PC-3 (cell line): ENCODE results near the gene BACH2. TPM values are rescaled to one million over a fixed set of nuclear protein-coding genes. Genes with fewer than 3 reads are reported as not detected.

Experiments used
- ATAC-seq: fragments of 200-7000 bp; cut with Tn5 transposase; 2 replicates; pipeline ENCODE4 v1.9.1; 2020; ENCODE audit warnings: mild to moderate bottlenecking, moderate library complexity
- BruUV-seq: library from RNA; stranded (reverse); fragments of 400-500 nt; replicated peaks from 2 replicates; lab custom pipeline; 2021; lab: Mats Ljungman, UMichigan
- CTCF ChIA-PET: fragments of 300-600 bp; sonication (Branson Sonifier 250); formaldehyde crosslinking; loops from one replicate; lab custom pipeline; 2022; ENCODE audit warnings: antibody characterized with exemption; lab: Charles Lee
- POLR2A ChIA-PET: fragments of 300-600 bp; sonication (Branson Sonifier 250); formaldehyde crosslinking; loops from one replicate; lab custom pipeline; 2022; ENCODE audit warnings: antibody characterized with exemption; ENCODE audit not compliant: unreplicated experiment; lab: Charles Lee
- DNase-seq: peaks from one replicate; pipeline ENCODE4 v3.0.0-alpha.2; 2015
- H2AFZ ChIP-seq: fragments of 300-600 bp; sonication (generic); 2 replicates; pipeline ENCODE4 v1.6.0; 2016; ENCODE audit warnings: antibody characterized with exemption, low read length
- H3F3A ChIP-seq: fragments of 300-600 bp; sonication (generic); one replicate; pipeline ENCODE4 v1.6.0; 2017; ENCODE audit warnings: antibody characterized with exemption, low read length, control low read depth, mild to moderate bottlenecking; ENCODE audit not compliant: unreplicated experiment
- H3K27ac ChIP-seq: fragments of 300-600 bp; sonication (generic); 2 replicates; pipeline ENCODE4 v1.5.1; 2016; ENCODE audit warnings: mild to moderate bottlenecking, low read length
- H3K27me3 ChIP-seq: fragments of 300-600 bp; sonication (generic); 2 replicates; pipeline ENCODE4 v1.6.1; 2016; ENCODE audit warnings: low read length, mixed read lengths
- H3K36me3 ChIP-seq: fragments of 300-600 bp; sonication (generic); 2 replicates; pipeline ENCODE4 v1.6.1; 2016; ENCODE audit warnings: low read depth, mixed run types, low read length, mixed read lengths
- H3K4me1 ChIP-seq: fragments of 300-600 bp; sonication (generic); 2 replicates; pipeline ENCODE4 v1.5.1; 2016; ENCODE audit warnings: low read length; ENCODE audit not compliant: insufficient read depth
- H3K4me2 ChIP-seq: fragments of 300-600 bp; sonication (generic); 2 replicates; pipeline ENCODE4 v1.6.0; 2016; ENCODE audit warnings: low read length
- H3K4me3 ChIP-seq: fragments of 300-600 bp; sonication (generic); 2 replicates; pipeline ENCODE4 v1.5.1; 2016; ENCODE audit warnings: mild to moderate bottlenecking, low read length, mixed read lengths
- H3K79me2 ChIP-seq: fragments of 300-600 bp; sonication (generic); 2 replicates; pipeline ENCODE4 v1.6.1; 2017; ENCODE audit warnings: low read length, mixed read lengths
- H3K9ac ChIP-seq: fragments of 300-600 bp; sonication (generic); 2 replicates; pipeline ENCODE4 v1.6.0; 2016; ENCODE audit warnings: mild to moderate bottlenecking, low read length
- H3K9me2 ChIP-seq: fragments of 300-600 bp; sonication (generic); replicated peaks from 2 replicates; pipeline ENCODE4 v1.6.1; 2016; ENCODE audit warnings: mixed run types, low read length, mixed read lengths
- H3K9me3 ChIP-seq: fragments of 300-600 bp; sonication (generic); 2 replicates; pipeline ENCODE4 v1.6.1; 2016; ENCODE audit warnings: low read length, mixed read lengths
- H4K20me1 ChIP-seq: fragments of 300-600 bp; sonication (generic); 2 replicates; pipeline ENCODE4 v1.6.1; 2016; ENCODE audit warnings: low read length, mixed read lengths
- CTCF ChIP-seq: fragments of 300-600 bp; sonication (generic); conservative IDR thresholded peaks from 2 replicates; pipeline ENCODE4 v1.5.1; 2017; ENCODE audit warnings: antibody characterized with exemption, low read depth, mild to moderate bottlenecking, low read length
- EZH2 ChIP-seq: fragments of 300-600 bp; sonication (generic); IDR thresholded peaks from one replicate; pipeline ENCODE4 v1.6.1; 2017; ENCODE audit warnings: antibody characterized with exemption, mild to moderate bottlenecking, low read length; ENCODE audit not compliant: unreplicated experiment
- EZH2phosphoT487 ChIP-seq: fragments of 300-600 bp; sonication (generic); IDR thresholded peaks from 2 replicates; pipeline ENCODE4 v1.6.1; 2018; ENCODE audit warnings: mild to moderate bottlenecking, antibody characterized with exemption, low read length, borderline replicate concordance
- intact Hi-C: fragments of 100-400 bp; cut with micrococcal nuclease; formaldehyde crosslinking; loops from 2 replicates; pipeline ENCODE4 v1.9.0; 2023
- total RNA-seq: library from RNA; depleted of rRNA; stranded (reverse); fragments of >200 nt; gene quantifications from 2 replicates; pipeline ENCODE4 v1.2.3, GENCODE V29; 2014

Gene BACH2
- total RNA-seq, 1 experiment from 2014 or later, result 7.0 TPM

GRCh38 chr6:90273863-90274262 lies 22.8 kb downstream of the BACH2 start:
- ChIA-PET CTCF (no interaction called here), POLR2A (interaction anchor here (0.6 kb wide), 1 partner anchor 86 kb away, joined by 5 read pairs; no protein-coding TSS in a partner anchor)
- no peaks in the 10 kb centered on the region for H3K9me2 ChIP-seq
- H3K79me2 ChIP-seq, result no peaks in the 10 kb centered on the region
- H3K4me1 ChIP-seq, result no peaks in the 10 kb centered on the region
- H2AFZ ChIP-seq, result no peak overlapping the region
- no peaks in the 10 kb centered on the region for H3K36me3 ChIP-seq
- BruUV-seq, result no TSS peak
- H4K20me1 ChIP-seq, result no peaks in the 10 kb centered on the region
- H3K9me3 ChIP-seq, result no peaks in the 10 kb centered on the region
- H3F3A ChIP-seq, result no peaks in the 10 kb centered on the region
- H3K4me2 ChIP-seq, result no peak overlapping the region
- H3K27ac ChIP-seq, result no peak overlapping the region
- DNase-seq (no peak), ATAC-seq (no peak)
- no peak overlapping the region for H3K4me3 ChIP-seq
- H3K9ac ChIP-seq, result no peak overlapping the region
- TF ChIP-seq EZH2phosphoT487 (no peak), CTCF (no peak), EZH2 (no peak)
- intact Hi-C loops, result no loop called here
- H3K27me3 ChIP-seq, result no peaks in the 10 kb centered on the region

GRCh38 chr6:90272895-90273294 lies 23.7 kb downstream of the BACH2 start:
- no peaks in the 10 kb centered on the region for H3K36me3 ChIP-seq
- no peaks in the 10 kb centered on the region for H3K4me1 ChIP-seq
- H3K9me2 ChIP-seq, result no peaks in the 10 kb centered on the region
- H3F3A ChIP-seq, result no peaks in the 10 kb centered on the region
- no peak overlapping the region for H3K9ac ChIP-seq
- H3K27ac ChIP-seq, result no peak overlapping the region
- intact Hi-C loops, result no loop called here
- H3K4me3 ChIP-seq, result no peak overlapping the region
- ChIA-PET CTCF (no interaction called here), POLR2A (no interaction called here)
- H3K27me3 ChIP-seq, result no peaks in the 10 kb centered on the region
- no peaks in the 10 kb centered on the region for H3K79me2 ChIP-seq
- H3K9me3 ChIP-seq, result no peaks in the 10 kb centered on the region
- no peak overlapping the region for H3K4me2 ChIP-seq
- BruUV-seq, result no TSS peak
- no peak overlapping the region for H2AFZ ChIP-seq
- ATAC-seq (no peak), DNase-seq (no peak)
- TF ChIP-seq EZH2, result no peak
- TF ChIP-seq CTCF, result no peak
- TF ChIP-seq EZH2phosphoT487, result no peak
- H4K20me1 ChIP-seq, result no peaks in the 10 kb centered on the region

GRCh38 chr6:90271831-90272230 lies 24.8 kb downstream of the BACH2 start:
- no peaks in the 10 kb centered on the region for H3K79me2 ChIP-seq
- no peak overlapping the region for H2AFZ ChIP-seq
- ChIA-PET CTCF (no interaction called here), POLR2A (no interaction called here)
- no peak overlapping the region for H3K9ac ChIP-seq
- no peaks in the 10 kb centered on the region for H4K20me1 ChIP-seq
- no peaks in the 10 kb centered on the region for H3K9me3 ChIP-seq
- H3K4me3 ChIP-seq, result no peak overlapping the region
- H3K4me2 ChIP-seq, result no peak overlapping the region
- no peaks in the 10 kb centered on the region for H3K27me3 ChIP-seq
- no peak overlapping the region for H3K27ac ChIP-seq
- intact Hi-C loops, result no loop called here
- H3K36me3 ChIP-seq, result no peaks in the 10 kb centered on the region
- H3F3A ChIP-seq, result no peaks in the 10 kb centered on the region
- BruUV-seq, result no TSS peak
- ATAC-seq, result no peak
- H3K4me1 ChIP-seq, result peaks cover 8% of the 10 kb centered on the region
- no peaks in the 10 kb centered on the region for H3K9me2 ChIP-seq
- no peak for DNase-seq
- TF ChIP-seq EZH2phosphoT487, result no peak
- no peak for TF ChIP-seq EZH2
- no peak for TF ChIP-seq CTCF
